Right kidney (tissue), 1 donor: ENCODE results near the gene TBC1D10B.
"Not testable (repeated sequence)": the region's sequence is repeated elsewhere in the genome, so short reads cannot be mapped to it uniquely, and the experiment has no call there.

Experiments
- DNase-seq: peaks from one replicate; pipeline ENCODE4 v3.0.0-alpha.2; 2016

The TBC1D10B gene

GRCh38 chr16:30355954-30356308, 14.4 kb downstream of the TBC1D10B start:
- no peak for DNase-seq

- DNase-seq, result peak; percentile 92
Measured at GRCh38 chr16:30355144-30355953, 14.9 kb downstream of the TBC1D10B start, which contains the start of gene CD2BP2. Gene CD2BP2 (minus strand): TSS chr16:30355308. CDS start chr16:30354681, 627 bp downstream.

GRCh38 chr16:30354423-30355143, 15.7 kb downstream of the TBC1D10B start:
- no peak for DNase-seq

GRCh38 chr16:30353438-30354129, 16.7 kb downstream of the TBC1D10B start:
- DNase-seq, result no peak

- DNase-seq, result no peak
Measured at GRCh38 chr16:30352488-30353401, 17.5 kb downstream of the TBC1D10B start.

GRCh38 chr16:30351586-30352419, 18.5 kb downstream of the TBC1D10B start:
- DNase-seq, result no peak

GRCh38 chr16:30351001-30351441, 19.3 kb downstream of the TBC1D10B start:
- no peak for DNase-seq

GRCh38 chr16:30350134-30350871, 20.0 kb downstream of the TBC1D10B start:
- DNase-seq, result no peak

- DNase-seq, result no peak
Measured at GRCh38 chr16:30349675-30350074, 20.6 kb downstream of the TBC1D10B start.

- DNase-seq, result no peak
Measured at GRCh38 chr16:30348929-30349328, 21.4 kb downstream of the TBC1D10B start.

GRCh38 chr16:30348113-30348512, 22.2 kb downstream of the TBC1D10B start:
- no peak for DNase-seq

- no peak for DNase-seq
Measured at GRCh38 chr16:30346286-30346685, 24.0 kb downstream of the TBC1D10B start.

- DNase-seq, result not testable (repeated sequence)
Measured at GRCh38 chr16:30343491-30343820, 26.8 kb downstream of the TBC1D10B start.

- no peak for DNase-seq
Measured at GRCh38 chr16:30342751-30343490, 27.4 kb downstream of the TBC1D10B start.

GRCh38 chr16:30341971-30342370, 28.3 kb downstream of the TBC1D10B start:
- not testable (repeated sequence) for DNase-seq

- DNase-seq, result no peak
Measured at GRCh38 chr16:30340621-30341020, 29.7 kb downstream of the TBC1D10B start.

GRCh38 chr16:30338715-30339114, 31.6 kb downstream of the TBC1D10B start:
- not testable (repeated sequence) for DNase-seq

- DNase-seq, result not testable (repeated sequence)
Measured at GRCh38 chr16:30337964-30338357, 32.3 kb downstream of the TBC1D10B start.
